NCI-H526 (cell line): Measurements from ENCODE around the gene MYLIP.
"Not testable (repeated sequence)": the region's sequence is repeated elsewhere in the genome, so short reads cannot be mapped to it uniquely, and the experiment has no call there.

Experiments
- DNase-seq, 2 experiments: peaks; one replicate each; lab custom pipeline; 2025; lab: John Stamatoyannopoulos, UW

Gene MYLIP

DNA sequence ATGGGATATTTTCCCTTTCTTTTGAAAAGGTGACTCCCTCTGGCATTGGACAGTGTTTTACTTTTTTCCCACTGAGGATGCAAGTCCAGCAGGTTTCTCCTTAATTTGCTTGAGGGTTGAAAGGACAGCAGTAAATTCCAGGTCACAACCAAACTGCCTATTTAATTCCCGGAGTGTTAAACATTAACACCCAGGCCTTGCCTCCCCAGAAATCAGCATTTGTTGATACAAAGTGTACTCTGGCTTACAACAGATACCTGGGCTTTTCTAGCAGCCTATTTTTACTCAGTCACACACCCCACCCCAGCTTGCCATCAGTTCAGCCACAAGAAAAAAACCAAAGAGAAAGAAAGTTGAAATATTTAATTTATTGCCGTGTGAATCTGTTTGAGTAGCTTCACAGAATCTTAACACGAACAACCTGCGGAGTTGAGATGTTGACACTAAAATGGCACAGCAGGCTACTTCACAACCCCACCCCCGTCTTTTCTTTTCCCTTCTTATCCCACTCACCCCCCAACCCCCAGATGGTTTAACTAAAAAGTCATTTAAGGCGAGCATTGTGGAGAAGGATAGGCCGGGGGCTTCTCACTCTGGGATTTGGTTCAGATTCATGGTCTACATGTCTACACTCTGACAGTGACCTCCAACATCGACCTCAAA is 45.7 kb downstream of the MYLIP start:
- DNase-seq, result peak in 1 of 2 experiments; percentile 12

DNA sequence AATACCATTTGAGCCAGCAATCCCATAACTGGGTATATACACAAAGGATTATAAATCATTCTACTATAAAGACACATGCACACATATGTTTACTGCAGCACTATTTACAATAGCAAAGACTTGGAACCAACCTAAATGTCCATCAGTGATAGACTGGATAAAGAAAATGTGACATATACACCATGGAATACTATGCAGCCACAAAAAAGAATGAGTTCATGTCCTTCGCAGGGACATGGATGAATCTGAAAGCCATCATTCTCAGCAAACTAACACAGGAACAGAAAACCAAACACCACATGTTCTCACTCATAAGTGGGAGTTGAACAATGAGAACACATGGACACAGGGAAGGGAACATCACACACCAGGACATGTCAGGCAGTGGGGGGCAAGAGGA is 47.7 kb downstream of the MYLIP start:
- DNase-seq, result not testable (repeated sequence)

DNA sequence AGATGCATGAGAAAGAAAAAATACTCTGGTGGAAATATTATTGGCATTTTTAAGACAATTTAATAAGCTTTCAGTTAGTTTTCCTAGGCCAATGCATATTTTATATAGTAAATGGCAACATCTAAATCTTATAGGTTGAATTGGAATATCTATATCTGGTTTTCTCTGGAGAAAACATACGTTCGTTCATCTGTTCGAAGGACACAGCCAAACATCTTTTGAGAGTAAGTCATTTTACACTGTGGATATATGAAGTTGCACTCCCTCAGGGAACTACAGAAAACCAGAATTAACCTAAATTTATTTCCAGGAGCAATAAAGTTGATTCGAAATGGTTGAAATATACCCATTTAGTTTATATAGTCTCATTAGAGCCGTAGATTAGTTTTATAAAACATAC is 49.0 kb downstream of the MYLIP start:
- DNase-seq, result no peak

DNA sequence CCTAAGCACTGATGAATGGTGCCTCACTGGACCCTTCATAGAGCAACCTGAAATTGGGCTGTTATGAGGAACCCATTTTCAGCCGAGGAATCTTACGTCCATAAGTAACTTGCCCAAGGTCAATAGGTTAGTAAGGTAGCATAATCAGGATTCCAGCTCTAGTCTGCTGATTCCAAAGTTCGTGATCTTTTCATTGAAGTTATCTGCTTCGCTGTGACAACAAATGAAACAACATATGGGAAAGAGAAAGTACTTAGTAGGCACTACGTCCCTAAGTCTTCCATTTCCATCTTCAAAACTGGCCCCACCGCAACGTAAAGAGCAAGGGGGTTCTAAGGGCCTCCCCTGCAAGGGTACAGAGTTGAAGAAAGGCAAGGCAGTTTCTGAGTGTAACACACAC is 49.5 kb downstream of the MYLIP start:
- DNase-seq, result no peak

DNA sequence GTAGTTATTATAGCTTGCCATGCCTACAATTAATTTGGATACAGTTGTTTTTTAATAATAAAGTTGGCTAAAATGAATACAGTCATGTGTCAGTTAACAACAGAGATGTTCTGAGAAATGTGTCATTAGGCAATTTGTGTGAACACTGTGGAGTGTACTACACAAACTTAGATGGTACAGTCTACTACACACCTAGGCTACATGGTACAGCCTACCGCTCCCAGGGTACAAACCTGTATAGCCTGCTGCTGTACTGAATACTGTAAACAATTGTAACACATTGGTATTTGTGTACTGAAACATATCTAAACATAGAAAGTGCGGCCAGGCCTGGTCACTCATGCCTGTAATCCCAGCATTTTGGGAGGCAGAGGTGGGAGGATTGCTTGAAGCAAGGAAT is 50.2 kb downstream of the MYLIP start:
- DNase-seq, result no peak

DNA sequence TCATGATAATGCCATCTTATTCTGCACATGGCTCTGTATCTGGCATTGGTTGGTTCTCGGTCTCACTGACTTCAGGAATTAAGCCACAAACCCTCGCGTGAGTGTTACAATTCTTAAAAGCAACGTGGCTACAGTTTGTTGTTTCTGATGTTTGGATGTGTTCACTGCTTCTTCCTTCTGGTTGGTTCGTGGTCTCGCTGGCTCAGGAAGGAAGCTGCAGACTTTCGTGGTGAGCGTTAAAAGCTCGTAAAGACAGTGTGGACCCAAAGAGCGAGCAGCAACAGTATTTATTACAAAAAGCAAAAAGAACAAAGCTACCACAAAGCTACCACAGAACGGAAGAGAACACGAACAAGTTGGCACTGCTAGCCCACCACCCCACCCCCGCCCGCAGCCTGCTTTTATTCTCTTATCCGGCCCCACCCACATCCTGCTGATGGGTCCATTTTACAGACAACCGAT is 51.1 kb downstream of the MYLIP start:
- DNase-seq, result no peak

DNA sequence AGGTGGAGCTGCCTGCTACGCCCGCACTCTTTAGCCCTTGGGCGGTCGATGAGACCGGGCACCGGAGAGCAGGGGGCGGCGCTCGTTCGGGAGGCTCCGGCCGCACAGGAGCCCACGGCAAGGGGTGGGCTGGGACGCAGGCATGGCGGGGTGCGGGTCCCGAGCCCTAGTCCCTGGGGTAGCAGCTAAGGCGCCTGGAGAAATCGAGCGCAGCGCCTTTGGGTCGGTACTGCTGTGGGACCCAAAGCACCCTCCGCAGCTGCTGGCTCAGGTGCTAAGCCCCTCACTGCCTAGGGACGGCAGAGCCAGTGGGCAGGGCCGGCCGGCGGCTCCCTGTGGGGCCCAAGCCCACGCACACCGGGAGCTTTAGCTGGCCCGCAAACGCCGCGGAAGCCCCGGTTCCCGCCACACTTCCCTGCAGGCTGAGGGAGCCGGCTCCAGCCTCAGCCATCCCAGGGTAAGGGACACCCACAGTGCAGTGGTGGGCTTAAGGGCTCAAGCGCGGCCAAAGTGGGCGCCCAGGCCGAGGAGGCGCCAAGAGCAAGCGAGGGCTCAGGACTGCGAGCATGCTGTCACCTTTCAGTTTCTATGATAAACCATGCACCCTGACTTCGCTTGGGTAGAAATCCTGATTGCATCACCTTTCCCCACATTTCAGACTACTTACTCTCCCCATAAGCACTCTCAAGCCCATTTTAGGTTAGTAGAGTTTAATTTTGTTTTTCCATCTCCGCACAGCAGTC is 52.0 kb downstream of the MYLIP start:
- no peak for DNase-seq

DNA sequence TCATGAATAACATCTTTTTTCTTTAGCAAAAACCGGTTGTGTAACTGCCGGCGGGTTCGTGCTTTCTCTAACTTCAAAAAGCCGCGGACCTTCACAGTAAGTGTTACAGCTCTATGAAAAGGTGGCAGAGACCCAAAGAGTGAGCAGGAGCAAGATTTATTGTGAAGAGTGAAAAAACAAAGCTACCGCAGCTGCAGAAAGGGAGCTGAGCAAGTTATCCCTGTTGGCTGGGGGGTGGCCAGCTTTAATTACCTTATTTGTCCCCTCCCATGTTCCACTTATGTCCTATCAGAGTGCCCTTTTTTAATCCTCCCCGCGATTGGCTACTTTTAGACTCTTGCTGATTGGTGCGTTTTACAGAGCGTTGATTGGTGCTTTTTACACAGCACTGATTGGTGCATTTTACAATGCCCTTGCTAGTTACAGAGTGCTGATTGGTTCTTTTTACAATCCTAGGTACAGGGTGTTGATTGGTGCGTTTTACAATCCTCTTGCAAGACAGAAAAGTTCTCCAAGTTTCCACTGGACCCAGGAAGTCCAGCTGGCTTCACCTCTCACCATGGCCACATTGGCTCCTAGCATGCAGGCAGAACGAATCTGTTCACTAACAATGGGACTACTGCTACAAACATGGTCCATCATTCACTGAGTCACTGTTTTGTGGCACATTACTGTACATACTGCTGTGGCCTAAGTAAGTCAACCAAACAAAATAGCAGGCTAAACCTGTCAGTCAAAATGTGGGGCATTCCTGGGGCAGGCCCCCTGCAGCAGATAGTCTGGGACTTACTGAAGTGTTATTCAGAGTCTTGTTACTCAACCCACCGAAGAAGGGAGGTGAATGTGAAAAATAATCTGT is 52.8 kb downstream of the MYLIP start:
- no peak for DNase-seq

DNA sequence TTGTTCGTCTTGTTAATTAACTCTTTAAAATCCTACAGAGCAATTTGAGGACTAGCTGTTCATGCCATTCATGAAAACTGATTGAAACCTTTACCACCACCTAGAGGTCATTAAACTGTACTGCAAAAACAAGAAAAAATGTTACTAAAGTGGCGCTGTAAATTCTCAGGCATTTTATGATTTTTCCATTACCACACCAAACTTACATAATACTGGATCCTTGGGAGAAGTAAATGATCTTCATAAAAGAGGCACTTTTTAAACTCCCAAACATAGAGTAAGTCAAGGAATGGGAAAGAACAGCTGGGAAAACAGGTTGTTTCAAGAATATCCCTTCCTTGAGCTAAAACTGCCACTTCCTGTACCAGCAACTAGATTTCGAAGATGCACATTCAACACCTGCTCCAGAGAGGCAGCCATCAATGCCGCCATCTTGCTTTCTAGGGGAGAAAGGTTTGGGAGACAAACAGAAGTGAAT is 54.3 kb downstream of the MYLIP start:
- peak; percentile 25 to 46 for DNase-seq

DNA sequence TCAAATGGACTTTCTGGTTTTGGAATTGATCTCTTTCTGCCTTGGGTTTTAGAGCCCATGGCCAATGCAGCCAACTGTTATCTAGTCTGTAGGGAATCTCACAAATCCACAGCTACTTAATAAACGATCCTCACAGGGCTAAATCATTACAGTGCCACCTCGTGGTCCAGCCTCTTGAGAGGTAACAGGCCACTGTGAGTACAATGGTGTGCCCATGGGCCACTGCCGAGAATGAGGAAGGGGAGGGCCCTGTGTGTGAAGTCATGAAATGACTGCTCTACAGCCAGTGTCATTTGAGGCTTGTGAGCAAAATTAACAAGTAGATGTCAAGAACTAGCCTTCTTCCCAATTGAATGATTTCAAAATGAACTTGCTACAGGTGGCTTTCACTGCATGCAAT is 55.2 kb downstream of the MYLIP start:
- DNase-seq, result peak; percentile 45 to 73

DNA sequence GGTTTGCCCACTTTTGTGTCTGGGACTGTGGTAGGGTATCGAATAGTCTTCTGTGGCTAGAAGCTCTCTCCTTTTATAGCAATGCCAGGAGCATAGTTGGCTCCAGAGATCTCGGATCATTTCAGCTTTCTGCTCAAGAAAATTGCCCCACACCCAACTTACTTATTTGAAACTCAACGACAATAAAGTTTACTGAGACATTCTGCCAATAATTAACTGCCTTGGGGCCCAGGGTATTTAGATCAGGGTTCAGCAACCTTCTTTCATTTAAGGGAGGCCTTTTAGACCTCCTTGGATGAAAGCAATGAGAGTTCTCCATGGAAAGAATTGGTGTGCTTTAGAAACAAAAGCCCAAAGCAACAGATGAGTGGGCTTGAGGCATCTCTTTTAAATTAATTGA is 55.7 kb downstream of the MYLIP start:
- DNase-seq, result no peak

DNA sequence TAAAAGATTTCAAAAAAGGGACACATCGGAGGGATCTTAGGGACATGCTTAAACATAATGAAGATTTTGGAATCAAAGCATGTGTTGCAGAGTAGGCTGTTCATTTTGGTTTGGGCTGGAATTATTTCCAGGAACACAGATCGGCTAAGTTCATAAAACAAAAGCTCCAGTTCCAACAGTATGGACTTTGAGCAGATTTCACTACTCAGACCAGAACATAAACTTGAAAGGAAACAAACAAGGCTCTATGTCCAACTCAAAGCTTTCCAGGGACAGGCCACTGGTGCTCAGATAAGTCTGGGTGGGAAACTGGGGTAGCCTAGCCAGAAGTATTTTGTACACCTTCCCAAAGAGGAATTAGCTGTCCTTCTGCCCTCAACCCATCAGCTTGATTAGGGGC is 58.3 kb downstream of the MYLIP start:
- no peak for DNase-seq

DNA sequence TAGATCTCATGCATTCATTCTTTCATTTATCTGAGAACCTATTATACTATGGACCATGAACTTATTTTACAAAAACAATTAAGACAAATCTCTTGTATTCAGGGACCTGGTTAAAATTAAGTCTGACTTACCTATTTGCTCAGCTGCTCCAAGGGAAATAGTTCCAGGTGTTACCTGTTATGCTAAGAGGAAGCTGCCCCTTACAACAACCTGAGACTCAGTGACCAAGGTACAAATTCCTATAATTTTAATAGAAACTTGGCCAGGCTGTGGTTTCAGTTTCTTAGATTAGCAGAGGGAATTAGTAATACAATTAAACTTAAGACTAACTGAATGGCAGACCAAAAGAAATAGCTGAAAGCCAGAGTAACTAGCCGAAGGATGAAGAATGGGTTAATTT is 61.3 kb downstream of the MYLIP start:
- DNase-seq, result no peak

DNA sequence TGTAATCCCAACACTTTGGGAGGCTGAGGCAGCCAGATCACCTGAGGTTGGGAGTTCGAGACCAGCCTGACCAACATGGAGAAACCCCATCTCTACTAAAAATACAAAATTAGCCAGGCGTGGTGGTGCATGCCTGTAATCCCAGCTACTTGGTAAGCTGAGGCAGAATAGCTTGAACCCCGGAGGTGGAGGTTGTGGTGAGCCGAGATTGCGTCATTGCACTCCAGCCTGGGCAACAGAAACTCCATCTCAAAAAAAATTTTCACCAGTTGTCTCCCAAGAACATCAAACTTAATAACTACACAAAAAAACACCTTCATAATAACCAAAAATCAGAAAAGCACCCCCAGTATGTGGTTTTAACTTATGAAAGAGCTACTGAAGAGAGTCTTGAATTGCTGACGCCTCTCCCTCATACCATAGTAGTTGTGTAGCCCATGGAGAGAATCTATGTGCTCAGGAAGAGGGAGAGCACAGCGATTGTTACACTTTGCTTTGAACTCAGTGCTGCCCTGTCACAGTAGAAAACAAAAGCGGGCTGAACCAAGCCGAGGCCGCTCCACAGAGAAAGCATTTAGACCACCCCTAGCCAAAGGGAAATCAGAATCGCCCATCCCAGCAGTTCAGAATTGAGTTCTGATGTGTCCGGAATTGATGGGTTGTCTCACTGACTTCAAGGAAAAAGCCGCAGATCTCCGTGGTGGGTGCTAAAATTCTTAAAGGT is 67.5 kb downstream of the MYLIP start:
- DNase-seq, result no peak

DNA sequence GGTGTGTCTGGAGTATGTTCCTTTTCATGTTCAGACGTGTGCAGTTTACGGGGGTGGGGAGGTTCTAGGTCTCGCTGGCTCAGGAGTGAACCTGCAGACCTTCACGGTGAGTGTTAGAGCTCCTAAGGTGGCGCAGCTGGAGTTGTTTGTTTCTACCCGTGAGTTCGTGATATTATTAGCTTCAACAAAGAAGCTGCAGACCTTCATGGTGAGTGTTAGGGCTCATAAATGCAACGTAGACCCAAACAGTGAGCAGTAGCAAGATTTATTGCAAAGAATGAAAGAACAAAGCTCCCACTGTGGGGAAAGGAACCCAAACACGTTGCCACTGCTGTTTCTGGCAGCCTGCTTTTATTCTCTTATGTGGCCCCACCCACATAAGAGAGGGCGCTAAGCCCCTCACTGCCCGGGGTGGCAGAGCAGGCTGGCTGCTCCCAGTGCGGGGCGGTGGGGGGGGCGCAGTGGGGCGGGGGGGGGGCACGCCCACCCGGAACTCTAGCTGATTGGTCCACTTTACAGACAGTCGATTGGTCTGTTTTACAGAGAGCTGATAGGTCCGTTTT is 68.2 kb downstream of the MYLIP start:
- no peak for DNase-seq
